GM12878 (cell line): Measurements from ENCODE around the gene SLC6A8. TPM values are rescaled to one million over a fixed set of nuclear protein-coding genes. Genes with fewer than 3 reads are reported as not detected.

ENCODE experiments used
- ATAC-seq: fragments of 200-7000 bp; cut with Tn5 transposase; 3 replicates; pipeline ENCODE4 v1.9.1; 2020; ENCODE audit warnings: mild to moderate bottlenecking, moderate library complexity
- BruUV-seq: library from RNA; stranded (reverse); fragments of 400-500 nt; replicated peaks from 2 replicates; lab custom pipeline; 2021; lab: Mats Ljungman, UMichigan
- CTCF ChIA-PET: fragments of 300-600 bp; sonication (Branson Sonifier 250); formaldehyde crosslinking; extraction: SDS; loops from one replicate; lab custom pipeline; 2021; ENCODE audit warnings: inconsistent platforms; lab: Yijun Ruan, JAX
- POLR2A ChIA-PET: fragments of 350-600 bp; formaldehyde crosslinking; extraction: SDS; loops from one replicate; lab custom pipeline; 2021; ENCODE audit warnings: inconsistent platforms; lab: Charles Lee
- RAD21 ChIA-PET: fragments of 300-600 bp; sonication (Branson Sonifier 250); formaldehyde crosslinking; loops from one replicate; lab custom pipeline; 2023; ENCODE audit warnings: antibody characterized with exemption; ENCODE audit not compliant: unreplicated experiment; lab: Charles Lee
- SMC1A ChIA-PET: fragments of 300-600 bp; sonication (Branson Sonifier 250); formaldehyde crosslinking; loops from one replicate; lab custom pipeline; 2023; ENCODE audit not compliant: unreplicated experiment, uncharacterized antibody; lab: Charles Lee
- DNase-seq: peaks from one replicate; pipeline ENCODE4 v3.0.0-alpha.2; 2011; ENCODE audit warnings: low read depth, low spot score
- FAIRE-seq: peaks from 3 replicates; lab custom pipeline; 2011; peaks lifted over from hg19 to GRCh38; lab: Jason Lieb, UNC
- H2AFZ ChIP-seq: 2 replicates; pipeline ENCODE4 v1.6.0; 2011; ENCODE audit warnings: low read depth, low read length, control low read depth; ENCODE audit not compliant: control insufficient read depth
- H3K27ac ChIP-seq: 2 replicates; pipeline ENCODE4 v1.5.1; 2011; ENCODE audit warnings: control low read depth; ENCODE audit not compliant: control insufficient read depth, insufficient read depth
- H3K27me3 ChIP-seq, 2 experiments: replicated peaks in 1 of 2; 2 replicates each; pipeline versions ENCODE4 v1.6.0 to v1.6.1; 2011; ENCODE audit warnings: low read length in 1 of 2; ENCODE audit not compliant: control insufficient read depth in 2 of 2, insufficient read depth in 2 of 2
- H3K36me3 ChIP-seq, 2 experiments: 2 replicates each; pipeline ENCODE4 v1.5.1; 2011; ENCODE audit warnings: low read length in 1 of 2; ENCODE audit not compliant: control insufficient read depth in 2 of 2, insufficient read depth in 2 of 2
- H3K4me1 ChIP-seq: 2 replicates; pipeline ENCODE4 v1.6.1; 2011; ENCODE audit warnings: mild to moderate bottlenecking, low read length, moderate library complexity, mixed read lengths; ENCODE audit not compliant: control insufficient read depth, insufficient read depth
- H3K4me2 ChIP-seq: 2 replicates; pipeline ENCODE4 v1.6.0; 2011; ENCODE audit warnings: control low read depth; ENCODE audit not compliant: control insufficient read depth, insufficient read depth
- H3K4me3 ChIP-seq: fragments of 200-600 bp; sonication (generic); 2 replicates; pipeline ENCODE4 v1.5.1; 2016
- H3K79me2 ChIP-seq: 2 replicates; pipeline ENCODE4 v1.6.0; 2011; ENCODE audit warnings: low read length; ENCODE audit not compliant: control insufficient read depth, insufficient read depth
- H3K9ac ChIP-seq: 2 replicates; pipeline ENCODE4 v1.8.0; 2011; ENCODE audit warnings: low read length, control low read depth, mixed read lengths; ENCODE audit not compliant: control insufficient read depth, insufficient read depth
- H3K9me3 ChIP-seq: replicated peaks from 3 replicates; pipeline ENCODE4 v1.5.1; 2011; ENCODE audit warnings: mild to moderate bottlenecking, low read length; ENCODE audit not compliant: control insufficient read depth, insufficient read depth
- H4K20me1 ChIP-seq: 2 replicates; pipeline ENCODE4 v1.6.0; 2011; ENCODE audit not compliant: control insufficient read depth, insufficient read depth
- CEBPB ChIP-seq, 2 experiments: fragments of 150-350 bp in 1 of 2; IDR thresholded peaks; 2 replicates each; pipeline ENCODE4 v1.6.1; 2012 to 2014; ENCODE audit warnings: low read depth in 2 of 2, low read length in 2 of 2, borderline replicate concordance in 1 of 2, inconsistent platforms in 1 of 2
- CHD1 ChIP-seq: IDR thresholded peaks from 2 replicates; pipeline ENCODE4 v1.6.1; 2012; ENCODE audit warnings: low read depth, low read length, improper control_type of control experiment
- JUND ChIP-seq: IDR thresholded peaks from 2 replicates; pipeline ENCODE4 v1.6.1; 2012; ENCODE audit warnings: low read depth, mild to moderate bottlenecking, low read length, improper control_type of control experiment, moderate library complexity
- MEF2B ChIP-seq: fragments of 450-650 bp; IDR thresholded peaks from 2 replicates; pipeline ENCODE4 v1.6.1; 2018; ENCODE audit warnings: mild to moderate bottlenecking, moderate library complexity; ENCODE audit not compliant: partially characterized antibody, poor library complexity, severe bottlenecking
- MYB ChIP-seq: fragments of 150-350 bp; IDR thresholded peaks from 2 replicates; pipeline ENCODE4 v1.6.1; 2014; ENCODE audit warnings: mild to moderate bottlenecking, low read depth, low read length, borderline replicate concordance
- PML ChIP-seq: IDR thresholded peaks from 2 replicates; pipeline ENCODE4 v1.6.1; 2012; ENCODE audit warnings: low read length, inconsistent platforms
- RAD21 ChIP-seq: IDR thresholded peaks from 2 replicates; pipeline ENCODE4 v1.6.1; 2011; ENCODE audit warnings: mild to moderate bottlenecking, low read depth, low read length, moderate library complexity; ENCODE audit not compliant: insufficient read depth
- SMARCA5 ChIP-seq: fragments of 450-650 bp; IDR thresholded peaks from 2 replicates; pipeline ENCODE4 v1.6.1; 2017; ENCODE audit warnings: mild to moderate bottlenecking
- YY1 ChIP-seq: IDR thresholded peaks from 2 replicates; pipeline ENCODE4 v1.6.1; 2011; ENCODE audit warnings: low read depth, mild to moderate bottlenecking, low read length
- ZNF687 ChIP-seq: fragments of 450-650 bp; IDR thresholded peaks from 2 replicates; pipeline ENCODE4 v1.6.1; 2017; ENCODE audit warnings: mild to moderate bottlenecking, moderate library complexity
- ZSCAN29 ChIP-seq: fragments of 450-650 bp; IDR thresholded peaks from 2 replicates; pipeline ENCODE4 v1.6.1; 2017; ENCODE audit warnings: mild to moderate bottlenecking, moderate library complexity
- WGBS: methylation state at CpG from one replicate; pipeline ENCODE4 v1.1.6; 2016; ENCODE audit warnings: low lambda C conversion rate; ENCODE audit not compliant: insufficient replicate concordance, insufficient coverage; ENCODE audit errors: missing lambda C conversion rate; 5-methylcytosine and 5-hydroxymethylcytosine counted together
- in situ Hi-C: fragments of 300-500 bp; cut with MboI; formaldehyde crosslinking; loops from 9 replicates; pipeline ENCODE4 v1.14.3; 2018; ENCODE audit warnings: mixed read lengths
- intact Hi-C: fragments of 100-400 bp; cut with micrococcal nuclease; formaldehyde crosslinking; loops from one replicate; pipeline ENCODE4 v1.14.2; 2022; ENCODE audit not compliant: unreplicated experiment
- polyA plus RNA-seq, 11 experiments: library from polyadenylated mRNA; depleted of rRNA in 4 of 11; unstranded in 6 of 11; stranded (reverse) in 5 of 11; fragments of >200 nt; fragmentation: Nextera tagmentation in 4 of 11; fragmentation: Illumina TruSeq in 1 of 11; extraction: Ambion mirVana in 4 of 11; extraction: Trizol in 1 of 11; gene quantifications; 1 replicate in 1 of 11; 2 replicates in 10 of 11; pipeline versions ENCODE4 v1.2.1 to v1.2.3, GENCODE V29; 2011 to 2016; ENCODE audit warnings: inconsistent platforms in 2 of 11, missing spikeins in 2 of 11, low read depth in 1 of 11
- total RNA-seq, 4 experiments: library from RNA; depleted of rRNA in 3 of 4; stranded (reverse); fragments of >200 nt in 3 of 4; fragmentation: Illumina TruSeq in 1 of 4; extraction: Trizol in 1 of 4; gene quantifications; 2 replicates each; pipeline versions ENCODE4 v1.2.1 to v1.2.3, GENCODE V29; 2013 to 2021
- TF ChIP-seq, protein P1 (sequence below): IDR thresholded peaks from 2 replicates; pipeline ENCODE4 v1.6.1; 2011; ENCODE audit warnings: borderline replicate concordance, low read depth, mild to moderate bottlenecking, moderate library complexity, mixed read lengths, low read length; ENCODE audit not compliant: insufficient read depth; ENCODE audit errors: extremely low read length

SLC6A8 gene
- total and polyA plus RNA-seq, 10 of the 15 experiments (the other 5 are each of a cell fraction or from before 2014, with no cell fraction given), result 0.01 to 0.72 (median 0.17) TPM; not detected in 6

DNA sequence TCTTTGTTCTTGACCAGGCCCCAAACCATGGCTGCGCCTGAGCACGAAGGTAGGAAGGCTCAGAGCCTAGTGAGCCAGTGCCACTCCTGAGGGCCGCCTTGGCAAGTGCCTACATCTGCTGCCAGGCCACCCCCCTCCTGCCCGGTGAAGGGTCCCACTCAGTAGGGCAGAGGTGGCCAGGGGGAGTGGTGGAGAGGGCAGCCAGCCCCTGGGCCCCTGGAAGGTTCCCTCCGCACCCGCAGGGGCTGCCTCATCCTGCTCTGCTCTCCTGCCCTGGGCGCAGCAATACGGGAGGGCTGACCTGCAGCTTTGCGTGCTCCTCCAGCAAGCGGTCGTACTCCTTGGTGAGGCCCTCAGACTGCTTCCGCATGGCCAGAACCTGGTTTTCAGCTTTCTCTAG lies 14.0 kb downstream of the SLC6A8 start (continued):
- no peak for TF ChIP-seq YY1
- TF ChIP-seq, all 136 proteins: peak for 0

GRCh38 chrX:153702336-153703035 lies 14.8 kb downstream of the SLC6A8 start:
- no peak overlapping the region for H3K4me3 ChIP-seq
- FAIRE-seq (no peak), ATAC-seq (no peak), DNase-seq (no peak)
- H3K4me2 ChIP-seq, result no peak overlapping the region
- BruUV-seq, result no TSS peak
- in situ Hi-C loops, result no loop called here
- ChIA-PET RAD21 (no interaction called here), SMC1A (no interaction called here), POLR2A (no interaction called here), CTCF (no interaction called here)
- no peak overlapping the region for H2AFZ ChIP-seq
- WGBS, result 59% methylated on average over 23 of the region's 23 CpGs
- no peak for TF ChIP-seq JUND
- TF ChIP-seq MEF2B, result no peak
- no peak for TF ChIP-seq RAD21
- TF ChIP-seq CHD1, result no peak
- no peak for TF ChIP-seq PML
- H3K9ac ChIP-seq, result no peak overlapping the region
- peaks cover 0 to 2% of the 10 kb centered on the region in 2 experiments; a peak in 2 of 4 replicates for H3K36me3 ChIP-seq
- no peaks in the 10 kb centered on the region for H3K4me1 ChIP-seq
- H3K27ac ChIP-seq, result no peak overlapping the region
- no peaks in the 10 kb centered on the region for H4K20me1 ChIP-seq
- no peaks in the 10 kb centered on the region for H3K27me3 ChIP-seq
- intact Hi-C loops, result no loop called here
- no peaks in the 10 kb centered on the region for H3K79me2 ChIP-seq
- no peaks in the 10 kb centered on the region for H3K9me3 ChIP-seq

- SMC1A ChIA-PET, result no interaction called here
- intact Hi-C loops (no loop called here), in situ Hi-C loops (no loop called here)
- Histone ChIP-seq H3K79me2 (no peaks in the 10 kb centered on the region), H4K20me1 (no peaks in the 10 kb centered on the region), H3K4me1 (no peaks in the 10 kb centered on the region), H3K4me3 (no peak overlapping the region), H3K9ac (no peak overlapping the region), H2AFZ (no peak overlapping the region), H3K27me3 (no peaks in the 10 kb centered on the region), H3K27ac (no peak overlapping the region), H3K9me3 (no peaks in the 10 kb centered on the region), H3K4me2 (no peak overlapping the region), H3K36me3 (peaks cover 0 to 2% of the 10 kb centered on the region in 2 experiments; a peak in 2 of 4 replicates)
- POLR2A ChIA-PET, result no interaction called here
- CTCF ChIA-PET, result no interaction called here
- no peak for ATAC-seq
- no peak for FAIRE-seq
- DNase-seq, result no peak
- BruUV-seq, result no TSS peak
- RAD21 ChIA-PET, result no interaction called here
- WGBS, result 78% methylated on average over 16 of the region's 16 CpGs
- TF ChIP-seq MYB, result no peak
- no peak for TF ChIP-seq ZSCAN29
- no peak for TF ChIP-seq CEBPB (IDR thresholded peaks at IDR 0.05; ENCODE audit: borderline replicate concordance in 1 of 2, low read depth in 2 of 2, low read length in 2 of 2)
- TF ChIP-seq, protein P1, sequence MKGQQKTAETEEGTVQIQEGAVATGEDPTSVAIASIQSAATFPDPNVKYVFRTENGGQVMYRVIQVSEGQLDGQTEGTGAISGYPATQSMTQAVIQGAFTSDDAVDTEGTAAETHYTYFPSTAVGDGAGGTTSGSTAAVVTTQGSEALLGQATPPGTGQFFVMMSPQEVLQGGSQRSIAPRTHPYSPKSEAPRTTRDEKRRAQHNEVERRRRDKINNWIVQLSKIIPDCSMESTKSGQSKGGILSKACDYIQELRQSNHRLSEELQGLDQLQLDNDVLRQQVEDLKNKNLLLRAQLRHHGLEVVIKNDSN, result no peak
- no peak for TF ChIP-seq ZNF687
- no peak for TF ChIP-seq SMARCA5
Measured at GRCh38 chrX:153703036-153703370, 15.3 kb downstream of the SLC6A8 start.
